HL-60/S4 treated with retinoic acid at 250 ng/mL for 4 days and 3 days (cell line): Measurements from ENCODE around the gene KBTBD4.
"Not testable (repeated sequence)": the region's sequence is repeated elsewhere in the genome, so short reads cannot be mapped to it uniquely, and the experiment has no call there.

Source experiments
- in situ Hi-C: fragments of 300-500 bp; cut with MboI; formaldehyde crosslinking; loops from 2 replicates; pipeline ENCODE4 v1.7.0; 2022; ENCODE audit warnings: low sequenced_read_pairs

KBTBD4 gene

GRCh38 chr11:47562393-47562792, 16.4 kb downstream of the KBTBD4 start:
- in situ Hi-C loops = not testable (repeated sequence)

GRCh38 chr11:47560426-47560825, 18.3 kb downstream of the KBTBD4 start:
- in situ Hi-C loops = no loop called here

GRCh38 chr11:47558695-47559094, 20.1 kb downstream of the KBTBD4 start:
- in situ Hi-C loops = no loop called here

- in situ Hi-C loops = not testable (repeated sequence)
These were observed 21.8 kb downstream of the KBTBD4 start for GRCh38 chr11:47557004-47557403.

- in situ Hi-C loops = no loop called here
These were observed 25.4 kb downstream of the KBTBD4 start for GRCh38 chr11:47553406-47553743.

GRCh38 chr11:47552566-47553405, 26.0 kb downstream of the KBTBD4 start, which contains the start of gene CELF1:
CELF1 (minus strand) TSS chr11:47553132; CDS start chr11:47499523, 53,609 bp downstream.
- in situ Hi-C loops = no loop called here

- in situ Hi-C loops = no loop called here
These were observed 26.7 kb downstream of the KBTBD4 start for GRCh38 chr11:47552056-47552565.

- in situ Hi-C loops = no loop called here
These were observed 27.7 kb downstream of the KBTBD4 start for GRCh38 chr11:47551086-47551485.

GRCh38 chr11:47550288-47551047, 28.3 kb downstream of the KBTBD4 start:
- in situ Hi-C loops = no loop called here

- in situ Hi-C loops = not testable (repeated sequence)
These were observed 32.5 kb downstream of the KBTBD4 start for GRCh38 chr11:47546274-47546673.

- in situ Hi-C loops = no loop called here
These were observed 33.5 kb downstream of the KBTBD4 start for GRCh38 chr11:47545298-47545697.

GRCh38 chr11:47541070-47541469, 37.7 kb downstream of the KBTBD4 start:
- in situ Hi-C loops = no loop called here

- in situ Hi-C loops = no loop called here
These were observed 39.1 kb downstream of the KBTBD4 start for GRCh38 chr11:47539681-47540039.

GRCh38 chr11:47538741-47539565, 39.8 kb downstream of the KBTBD4 start:
- in situ Hi-C loops = no loop called here

- in situ Hi-C loops = no loop called here
These were observed 41.9 kb downstream of the KBTBD4 start for GRCh38 chr11:47536915-47537314.

GRCh38 chr11:47534704-47535251, 44.0 kb downstream of the KBTBD4 start:
- in situ Hi-C loops = no loop called here

- in situ Hi-C loops = no loop called here
These were observed 45.0 kb downstream of the KBTBD4 start for GRCh38 chr11:47533690-47534151.

- in situ Hi-C loops = no loop called here
These were observed 46.1 kb downstream of the KBTBD4 start for GRCh38 chr11:47532597-47533213.

- in situ Hi-C loops = no loop called here
These were observed 47.1 kb downstream of the KBTBD4 start for GRCh38 chr11:47531666-47532065.

GRCh38 chr11:47530721-47531120, 48.0 kb downstream of the KBTBD4 start:
- in situ Hi-C loops = not testable (repeated sequence)
